ENCODE measurements around the gene INO80E. TPM values are rescaled to one million over a fixed set of nuclear protein-coding genes. Genes with fewer than 3 reads are reported as not detected.

INO80E gene
- total RNA-seq, 1 experiment from 2014 or later: 94.1 TPM

DNA sequence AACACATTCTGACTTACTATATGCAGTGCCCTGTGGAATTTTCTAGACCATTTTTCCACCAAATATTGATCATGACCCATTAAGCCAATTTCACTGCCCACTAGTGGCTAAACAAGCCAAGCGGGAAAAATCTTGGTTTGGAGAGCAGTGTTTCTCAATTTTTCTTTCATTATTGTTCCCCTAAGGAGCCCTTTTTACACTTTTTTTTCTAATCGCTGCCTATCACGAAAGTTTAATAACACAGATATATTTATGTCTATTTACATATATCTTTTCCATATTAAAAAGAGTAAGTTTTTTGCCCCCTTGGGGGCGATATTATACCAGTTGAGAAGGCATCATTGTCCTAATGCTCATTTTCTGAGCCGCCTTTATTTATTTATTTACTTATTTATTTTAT lies 45.8 kb downstream of the INO80E start:
- H4K8ac ChIP-seq (replicated peaks; ENCODE audit: insufficient read length, low read depth, low read length): no peak overlapping the region
- no peaks in the 10 kb centered on the region for H3K36me3 Mint-ChIP-seq (ENCODE audit: insufficient read depth in 1 of 3, low read depth in 3 of 3)
- H2BK120ac ChIP-seq (ENCODE audit: low read depth, low read length, poor library complexity, severe bottlenecking): no peak overlapping the region

More for the DNA sequence above, 45.8 kb downstream of the INO80E start:
- Histone ChIP-seq H2AK5ac (ENCODE audit: insufficient read length, low read length) (no peak overlapping the region), H4K20me1 (ENCODE audit: control insufficient read depth, insufficient read depth, insufficient read length) (no peaks in the 10 kb centered on the region), H2BK5ac (ENCODE audit: insufficient read length, low read length) (no peak overlapping the region), H3K4me1 (ENCODE audit: insufficient read depth, low read length) (no peaks in the 10 kb centered on the region), H3T11ph (ENCODE audit: low read length) (no peak overlapping the region), H3K4ac (ENCODE audit: low read depth, low read length) (no peak overlapping the region), H3K27me3 (ENCODE audit: insufficient read depth, low read length) (no peaks in the 10 kb centered on the region), H3K23ac (ENCODE audit: insufficient read length, low read depth, low read length) (no peak overlapping the region), H3K9me3 (ENCODE audit: control insufficient read depth, low read depth, low read length) (no peaks in the 10 kb centered on the region), H3K27ac (ENCODE audit: insufficient read length, low read depth, low read length) (no peak overlapping the region), H2BK12ac (ENCODE audit: insufficient read length, low read depth, low read length) (no peak overlapping the region), H4K91ac (ENCODE audit: insufficient read length, low read depth, low read length) (no peak overlapping the region), H2BK20ac (ENCODE audit: low read depth, low read length, poor library complexity, severe bottlenecking) (no peak overlapping the region), H3K23me2 (ENCODE audit: insufficient read length, low read depth, low read length, poor library complexity, severe bottlenecking) (no peaks in the 10 kb centered on the region), H3K56ac (ENCODE audit: insufficient read length, low read depth, low read length) (no peak overlapping the region), H2BK15ac (ENCODE audit: low read depth, low read length) (no peak overlapping the region), H3K79me1 (ENCODE audit: insufficient read depth, low read depth, low read length, poor library complexity, severe bottlenecking) (no peaks in the 10 kb centered on the region), H3K14ac (ENCODE audit: insufficient read depth, low read length) (no peak overlapping the region), H3K18ac (ENCODE audit: insufficient read length, low read depth, low read length) (no peak overlapping the region), H4K5ac (ENCODE audit: insufficient read length, low read depth, low read length) (no peak overlapping the region), H3K9ac (ENCODE audit: extremely low read depth, insufficient read length, low read length) (no peak overlapping the region), H3K79me2 (ENCODE audit: insufficient read depth, low read length) (no peaks in the 10 kb centered on the region), H3K4me2 (ENCODE audit: insufficient read depth, insufficient read length, low read length) (no peak overlapping the region), H2AFZ (ENCODE audit: low read length) (no peak overlapping the region)
- TF ChIP-seq, protein P1, sequence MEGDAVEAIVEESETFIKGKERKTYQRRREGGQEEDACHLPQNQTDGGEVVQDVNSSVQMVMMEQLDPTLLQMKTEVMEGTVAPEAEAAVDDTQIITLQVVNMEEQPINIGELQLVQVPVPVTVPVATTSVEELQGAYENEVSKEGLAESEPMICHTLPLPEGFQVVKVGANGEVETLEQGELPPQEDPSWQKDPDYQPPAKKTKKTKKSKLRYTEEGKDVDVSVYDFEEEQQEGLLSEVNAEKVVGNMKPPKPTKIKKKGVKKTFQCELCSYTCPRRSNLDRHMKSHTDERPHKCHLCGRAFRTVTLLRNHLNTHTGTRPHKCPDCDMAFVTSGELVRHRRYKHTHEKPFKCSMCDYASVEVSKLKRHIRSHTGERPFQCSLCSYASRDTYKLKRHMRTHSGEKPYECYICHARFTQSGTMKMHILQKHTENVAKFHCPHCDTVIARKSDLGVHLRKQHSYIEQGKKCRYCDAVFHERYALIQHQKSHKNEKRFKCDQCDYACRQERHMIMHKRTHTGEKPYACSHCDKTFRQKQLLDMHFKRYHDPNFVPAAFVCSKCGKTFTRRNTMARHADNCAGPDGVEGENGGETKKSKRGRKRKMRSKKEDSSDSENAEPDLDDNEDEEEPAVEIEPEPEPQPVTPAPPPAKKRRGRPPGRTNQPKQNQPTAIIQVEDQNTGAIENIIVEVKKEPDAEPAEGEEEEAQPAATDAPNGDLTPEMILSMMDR (conservative IDR thresholded peaks at IDR 0.05): peak; percentile 63
- Mint-ChIP-seq H3K9me3 (no peaks in the 10 kb centered on the region; a peak in 1 of 5 replicates), H3K27me3 (ENCODE audit: low read depth) (peaks cover 24% of the 10 kb centered on the region), H3K4me3 (no peak overlapping the region), H3K4me1 (no peaks in the 10 kb centered on the region), H3K27ac (no peak overlapping the region)
- WGBS (ENCODE audit: extremely low coverage, insufficient read length, low lambda C conversion rate): no CpG with 5 or more reads among the region's 5 CpGs
- no peak for DNase-seq
